Stimulated activated CD8-positive, alpha-beta memory T cell treated with anti-CD3 and anti-CD28 coated beads, Interleukin-7, amount 100 ng/mL, for 1 hour (primary cell): ENCODE data around the gene EHD4.
A peak's percentile ranks its signal among the peaks of the same experiment; 100 is the strongest.

Experiments used
- DNase-seq, 2 donors: peaks; one replicate each; pipeline ENCODE4 v3.0.0-alpha.2; 2020; ENCODE audit warnings: low read depth in 2 of 2

EHD4 gene

DNA sequence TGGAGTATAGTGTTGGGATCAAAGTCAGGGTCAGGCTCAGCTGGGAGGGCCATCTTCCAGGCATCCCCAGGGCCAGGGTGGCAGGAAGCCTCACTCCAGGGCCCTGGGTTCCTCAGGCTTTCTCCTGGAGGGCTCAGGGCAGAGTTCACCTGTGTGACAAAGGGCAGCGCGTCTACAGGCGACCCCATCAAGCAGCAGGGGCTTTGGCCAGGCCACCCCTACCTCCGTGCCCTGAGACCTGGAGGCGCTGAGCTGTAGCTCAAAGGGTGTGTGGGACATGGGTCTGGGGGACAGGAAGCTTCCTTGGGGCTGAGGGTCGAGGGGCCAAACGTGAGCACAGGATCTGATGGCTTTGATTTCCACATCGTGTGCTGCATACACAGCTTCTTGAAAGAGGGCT is 91.3 kb downstream of the EHD4 start:
- no peak for DNase-seq

DNA sequence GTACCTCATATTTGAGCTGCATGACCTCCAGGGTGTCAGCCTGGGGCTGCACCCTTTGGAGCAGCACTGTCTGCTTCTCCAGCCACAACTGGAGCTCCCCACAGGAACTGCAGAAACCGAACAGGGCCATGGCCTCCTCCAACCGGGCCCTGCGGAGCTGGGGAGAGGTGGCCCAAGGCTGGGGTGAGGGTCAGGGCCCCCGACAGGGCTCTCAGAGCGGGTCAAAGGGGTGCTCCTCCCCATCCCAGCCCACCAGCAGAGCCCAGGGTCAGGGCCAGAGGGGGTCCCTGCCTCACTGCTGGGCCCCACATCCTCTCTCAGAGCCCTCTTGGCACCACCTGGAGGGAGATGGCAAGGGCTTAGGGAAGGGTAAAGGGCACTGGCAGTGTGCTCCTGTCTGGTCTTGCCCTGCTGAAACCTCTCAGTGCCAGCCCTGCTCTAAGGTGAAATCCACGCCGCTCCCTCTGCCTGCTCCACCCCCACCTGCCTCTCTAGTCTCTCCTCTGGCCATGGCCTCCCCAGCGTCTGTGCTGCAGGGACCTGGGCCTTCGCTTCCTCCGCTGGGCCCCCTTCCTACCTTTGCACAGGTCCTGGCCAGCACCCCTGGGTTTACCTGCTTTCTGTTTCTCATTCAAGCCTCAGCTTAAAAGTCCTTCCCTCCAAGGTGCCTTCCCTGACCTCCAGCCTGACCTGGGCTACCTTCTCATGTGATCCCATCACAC is 92.0 kb downstream of the EHD4 start:
- no peak for DNase-seq

DNA sequence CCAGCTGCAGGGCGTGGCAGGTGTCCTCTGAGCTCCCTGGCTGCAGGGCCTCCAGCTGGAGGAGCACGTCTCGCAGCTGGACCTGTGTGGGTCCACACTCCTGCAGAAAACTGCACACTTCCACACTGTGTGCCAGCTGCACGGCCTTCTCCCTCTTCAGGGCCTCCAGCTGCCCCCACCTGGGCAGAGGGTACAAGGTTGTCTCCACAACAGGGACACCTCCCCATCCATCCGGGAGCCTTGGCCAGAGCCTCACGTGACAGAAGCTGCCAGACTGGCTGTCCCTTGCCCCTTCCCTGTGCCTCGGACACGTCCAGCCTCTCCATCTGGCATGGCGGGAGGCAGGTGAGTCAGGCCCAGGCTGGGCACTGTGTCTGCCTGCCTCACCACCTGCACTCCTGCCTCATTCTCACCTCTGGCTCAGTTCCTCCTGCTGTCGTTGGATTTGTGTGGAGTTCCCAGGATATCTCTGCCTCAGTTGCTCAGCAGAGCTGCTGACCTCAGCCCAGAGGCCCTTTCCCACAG is 93.0 kb downstream of the EHD4 start:
- DNase-seq = no peak

DNA sequence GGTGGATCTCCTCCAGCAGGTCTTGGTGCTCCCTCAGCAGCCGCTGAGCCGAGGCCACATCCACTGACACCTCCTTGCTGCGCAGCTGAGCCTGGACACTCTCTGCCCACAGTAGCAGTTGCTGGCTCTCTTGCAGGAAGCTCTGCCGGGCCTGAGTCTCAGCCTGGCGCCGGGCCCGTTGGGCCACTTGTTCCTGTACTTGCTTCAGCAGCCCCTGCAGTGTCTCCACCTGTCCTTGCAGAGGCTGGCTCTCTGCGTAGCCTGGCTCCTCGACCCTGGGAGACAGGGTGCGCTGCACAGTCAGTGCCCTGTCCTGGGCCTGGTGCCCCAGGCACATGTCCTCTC is 94.0 kb downstream of the EHD4 start:
- DNase-seq = no peak

DNA sequence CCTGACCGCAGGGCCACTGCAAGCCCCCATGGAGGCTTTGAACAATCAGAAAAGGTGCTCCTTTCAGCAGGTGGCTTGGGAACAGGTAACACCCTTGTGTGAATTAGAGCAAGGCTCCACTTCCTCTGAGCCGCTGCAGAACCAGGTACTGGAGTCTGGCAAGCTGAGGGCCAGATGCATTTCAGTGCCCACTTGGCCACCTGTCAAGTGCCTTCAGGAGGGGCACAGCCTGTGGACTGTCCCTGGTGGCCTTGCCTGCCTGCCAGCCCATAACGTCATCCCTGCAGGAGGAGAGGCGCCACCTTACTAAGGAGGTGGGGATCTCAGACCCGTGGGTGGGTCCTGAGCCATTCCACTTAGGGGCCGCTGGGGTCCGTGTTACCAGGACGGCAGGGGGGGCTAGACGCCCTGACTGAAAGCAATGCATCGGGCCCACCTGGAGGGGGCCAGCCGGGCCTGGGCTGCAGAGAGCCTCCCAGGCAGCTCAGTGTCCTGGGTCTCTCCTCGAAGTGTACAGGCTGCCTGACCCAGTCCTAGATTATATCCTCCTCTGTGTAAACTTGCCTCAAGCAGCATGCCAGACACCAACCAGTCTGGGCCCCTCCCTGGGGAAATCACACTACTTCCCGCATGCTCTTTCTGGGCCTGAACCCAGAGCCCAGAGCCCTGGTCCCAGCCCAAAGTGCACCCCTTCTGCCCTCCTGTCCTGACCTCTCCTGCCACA is 94.6 kb downstream of the EHD4 start:
- no peak for DNase-seq

DNA sequence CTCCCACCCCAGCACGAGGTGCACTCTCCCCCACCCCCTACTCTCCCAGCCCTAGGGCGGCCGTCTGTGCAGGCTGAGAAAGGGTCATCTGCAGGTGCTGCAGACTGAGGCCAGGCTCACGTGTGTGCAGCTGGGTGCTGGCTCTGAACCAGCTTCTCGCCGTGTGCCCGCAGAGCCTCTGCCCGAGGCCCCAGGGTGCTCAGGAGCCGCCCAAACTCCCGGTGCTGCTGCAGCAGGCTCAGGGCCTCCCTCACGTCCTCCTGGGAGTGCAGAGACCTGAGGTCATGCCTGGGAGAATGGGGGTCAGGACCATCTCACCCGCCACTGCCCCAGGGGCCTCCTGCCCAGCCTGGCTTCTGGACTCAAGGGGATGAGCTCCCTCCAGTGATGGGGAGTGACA is 95.7 kb downstream of the EHD4 start:
- DNase-seq = no peak

DNA sequence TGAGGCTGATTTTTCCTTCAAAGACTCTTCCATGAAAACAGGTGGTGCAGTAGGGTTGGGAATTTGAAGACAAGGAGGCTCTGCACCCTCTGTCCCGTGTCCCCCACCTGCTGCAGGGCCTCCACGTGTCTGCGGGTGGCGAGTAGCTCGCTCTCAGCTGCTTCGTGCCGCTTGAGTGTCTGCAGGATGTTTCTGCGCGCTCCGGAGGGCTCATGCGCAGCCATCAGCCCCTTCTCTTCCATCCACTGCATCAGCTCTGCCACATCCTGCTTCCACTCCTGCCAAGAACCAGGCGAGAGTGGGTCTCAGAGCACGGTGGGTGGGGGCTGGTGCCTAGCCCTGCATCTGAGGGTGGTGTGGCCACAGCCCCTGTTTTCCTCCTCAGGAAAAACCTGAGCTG is 96.3 kb downstream of the EHD4 start:
- no peak for DNase-seq

DNA sequence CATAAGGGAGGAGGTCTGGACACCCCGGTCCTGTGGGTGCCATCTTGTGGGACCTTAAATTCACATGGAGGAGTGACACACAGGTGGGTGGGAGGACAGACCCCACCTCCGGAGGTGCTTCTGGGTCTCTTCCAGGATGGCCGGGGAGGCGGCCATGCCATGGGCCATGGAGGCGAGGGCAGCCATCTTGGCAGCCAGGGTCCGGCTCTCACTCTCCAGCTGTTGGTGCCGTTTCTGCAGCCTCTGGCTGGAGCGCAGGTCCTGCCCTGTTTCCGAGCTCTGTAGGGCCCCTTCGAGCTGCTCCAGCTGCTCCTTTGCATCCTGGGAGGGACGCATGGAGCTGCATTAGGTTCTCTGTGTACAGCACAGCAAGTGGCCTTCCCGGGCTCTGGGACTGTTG is 97.6 kb downstream of the EHD4 start:
- DNase-seq = no peak

DNA sequence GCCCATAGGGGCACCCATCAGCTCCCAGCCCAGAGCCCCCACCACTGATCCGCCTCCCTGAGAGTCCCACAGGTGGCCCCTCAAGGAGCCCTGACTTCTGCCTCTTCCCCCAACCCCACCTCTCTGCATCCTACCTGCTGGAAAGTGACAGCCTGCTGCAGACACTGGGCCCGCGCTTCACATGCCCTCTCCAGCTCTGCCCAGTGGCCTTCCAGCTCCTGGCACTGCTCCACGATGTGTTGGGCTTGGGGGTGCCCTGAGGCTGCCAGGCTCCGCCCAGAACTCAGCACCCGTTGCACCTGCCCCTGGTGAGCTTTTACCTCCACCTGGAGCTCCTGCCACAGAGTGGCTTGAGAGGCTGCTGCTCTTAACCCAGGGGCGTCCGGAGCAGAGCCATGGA is 98.6 kb downstream of the EHD4 start:
- DNase-seq = no peak

DNA sequence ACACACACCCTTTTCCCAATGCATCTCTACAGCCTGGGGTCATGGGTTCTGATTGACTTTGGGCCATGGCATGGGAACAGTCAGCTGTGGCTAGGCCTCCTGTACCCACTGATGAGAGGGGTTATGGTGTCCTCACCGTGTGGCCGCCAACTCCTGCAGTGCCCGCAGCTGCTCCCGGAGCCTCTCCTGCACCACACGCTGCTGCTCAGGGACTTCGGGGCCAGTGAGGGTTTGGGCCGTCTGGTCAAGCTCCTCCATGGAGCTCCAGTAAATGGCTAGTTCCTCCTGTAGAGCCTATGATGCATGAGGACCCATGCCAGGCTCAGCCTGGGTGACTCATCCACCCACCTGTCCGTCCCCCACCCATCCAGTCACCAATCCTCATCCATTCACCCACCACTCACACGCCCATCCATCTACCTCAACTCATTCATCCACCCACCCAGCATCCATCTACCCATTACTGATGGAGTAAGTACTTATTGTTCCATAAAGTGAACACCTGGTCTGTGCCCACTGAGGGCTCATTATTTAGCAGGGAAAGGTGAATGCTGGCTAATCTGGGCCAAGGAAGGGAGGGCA is 100.1 kb downstream of the EHD4 start:
- no peak for DNase-seq

DNA sequence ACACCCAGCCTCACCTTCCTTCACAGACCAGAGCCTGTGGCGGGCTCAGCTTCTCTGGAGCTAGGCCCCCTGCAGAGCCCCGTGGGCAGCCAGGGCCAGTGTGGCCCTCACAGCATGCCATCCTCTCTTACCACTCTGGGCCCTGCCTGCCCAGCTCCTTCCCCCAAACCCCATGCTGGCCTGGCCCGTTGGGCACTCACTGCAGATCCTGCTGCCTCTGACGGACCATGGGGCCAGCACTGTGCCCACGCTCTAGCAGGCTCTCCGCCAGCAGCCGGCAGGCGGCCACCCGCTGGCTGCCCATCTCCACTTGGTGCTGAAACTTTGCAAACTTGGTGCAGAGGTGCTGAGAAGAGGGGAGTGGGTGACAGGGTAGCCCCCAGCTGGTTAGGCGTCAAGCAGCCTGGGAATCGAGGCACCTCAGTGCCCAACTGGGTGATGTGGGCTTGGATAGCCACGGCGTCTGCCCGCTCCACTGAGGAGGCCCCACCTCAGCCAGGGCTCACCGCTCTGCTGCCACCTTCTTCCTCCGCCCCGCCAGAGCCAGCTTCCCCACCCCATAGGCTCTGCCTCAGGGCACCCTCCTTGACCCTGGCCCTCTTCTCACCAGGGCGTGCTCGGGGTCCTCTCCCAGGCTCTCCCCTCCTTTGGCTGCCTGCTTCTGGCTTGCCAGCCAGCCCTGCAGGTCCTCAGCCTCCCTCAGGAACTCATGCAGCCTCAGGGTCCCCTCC is 101.0 kb downstream of the EHD4 start:
- DNase-seq = no peak

DNA sequence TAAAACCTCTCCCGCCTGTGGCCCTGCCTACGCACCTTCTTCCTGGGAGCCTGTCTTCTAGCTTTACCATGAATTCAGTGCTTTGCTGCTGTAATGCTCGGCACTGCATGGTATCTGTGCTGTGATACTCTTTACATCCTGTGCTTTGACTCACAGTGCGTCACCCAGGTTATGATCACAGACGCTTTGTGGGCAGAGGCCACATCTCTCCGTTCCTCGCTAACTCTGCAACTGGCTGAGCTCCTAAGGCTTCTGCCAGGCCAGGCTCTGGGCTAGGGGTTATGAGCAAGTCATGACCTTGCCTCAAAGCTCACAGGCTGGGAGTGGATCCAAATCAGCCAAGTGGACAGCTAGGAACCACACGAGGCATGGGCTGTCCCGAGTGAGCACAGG is 101.7 kb downstream of the EHD4 start:
- DNase-seq = peak; percentile 7 to 18

DNA sequence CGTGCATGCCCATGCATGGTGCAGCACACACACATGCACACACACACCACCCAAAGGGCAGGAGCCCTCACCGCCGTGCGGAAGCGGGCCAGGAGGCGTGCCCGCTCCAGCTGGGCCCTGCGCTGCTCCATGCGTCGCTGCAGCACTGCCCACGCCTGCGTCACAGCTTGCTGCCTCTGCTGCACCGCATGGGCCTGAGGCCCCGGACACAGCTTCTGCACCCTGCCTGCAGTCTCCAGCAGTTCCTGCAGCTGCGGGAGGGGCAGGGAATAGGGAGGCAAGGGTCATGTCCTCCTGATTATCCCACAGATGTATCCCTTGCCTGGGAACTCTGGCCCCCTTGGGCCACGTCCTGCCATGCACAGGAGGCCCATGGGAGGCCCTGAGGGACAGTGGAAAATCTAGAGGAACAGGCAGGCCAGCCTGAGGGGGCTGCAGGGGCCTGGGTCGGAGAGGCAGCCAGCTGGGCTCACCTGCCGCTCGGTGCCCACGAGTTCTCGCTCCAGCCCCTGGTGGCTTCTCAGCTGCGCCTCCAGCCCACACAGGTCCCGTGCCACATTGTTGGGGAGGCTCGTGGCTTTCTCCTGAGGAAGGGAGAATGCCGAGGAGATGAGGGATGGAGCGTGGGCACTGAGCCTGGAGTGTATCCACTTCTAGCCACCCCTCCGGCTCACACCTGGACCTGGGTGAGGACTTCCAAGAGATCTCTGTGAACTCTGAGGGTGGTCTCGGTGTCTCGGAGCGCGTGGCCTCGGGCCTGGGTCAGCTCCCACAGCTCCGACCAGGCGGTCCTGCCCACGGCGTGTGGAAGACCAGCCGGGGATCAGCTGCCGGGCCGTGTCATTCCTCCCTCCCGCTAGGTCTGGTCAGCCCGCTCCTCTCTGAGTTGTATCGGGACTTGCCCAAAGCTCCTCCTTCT is 102.3 kb downstream of the EHD4 start:
- no peak for DNase-seq

DNA sequence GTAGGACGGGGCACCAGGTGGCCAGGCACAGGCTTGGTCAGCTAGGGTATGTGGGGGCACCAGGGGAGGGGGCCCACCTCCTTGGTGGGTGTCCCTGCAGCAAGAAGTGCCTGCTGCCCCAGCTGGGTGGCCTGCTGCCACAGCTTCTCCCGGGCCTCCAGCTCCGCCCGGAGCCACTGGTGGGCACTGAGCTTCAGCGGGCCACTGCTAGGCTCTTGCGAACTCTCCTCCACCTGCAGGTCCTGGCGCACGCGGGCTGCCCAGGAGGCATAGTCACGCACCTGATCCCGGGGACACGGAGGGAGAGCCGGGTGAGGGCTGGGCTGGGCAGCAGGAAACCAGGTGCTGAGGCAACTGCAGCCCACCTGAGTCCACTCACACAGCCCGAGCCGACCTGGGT is 104.0 kb downstream of the EHD4 start:
- DNase-seq = no peak

DNA sequence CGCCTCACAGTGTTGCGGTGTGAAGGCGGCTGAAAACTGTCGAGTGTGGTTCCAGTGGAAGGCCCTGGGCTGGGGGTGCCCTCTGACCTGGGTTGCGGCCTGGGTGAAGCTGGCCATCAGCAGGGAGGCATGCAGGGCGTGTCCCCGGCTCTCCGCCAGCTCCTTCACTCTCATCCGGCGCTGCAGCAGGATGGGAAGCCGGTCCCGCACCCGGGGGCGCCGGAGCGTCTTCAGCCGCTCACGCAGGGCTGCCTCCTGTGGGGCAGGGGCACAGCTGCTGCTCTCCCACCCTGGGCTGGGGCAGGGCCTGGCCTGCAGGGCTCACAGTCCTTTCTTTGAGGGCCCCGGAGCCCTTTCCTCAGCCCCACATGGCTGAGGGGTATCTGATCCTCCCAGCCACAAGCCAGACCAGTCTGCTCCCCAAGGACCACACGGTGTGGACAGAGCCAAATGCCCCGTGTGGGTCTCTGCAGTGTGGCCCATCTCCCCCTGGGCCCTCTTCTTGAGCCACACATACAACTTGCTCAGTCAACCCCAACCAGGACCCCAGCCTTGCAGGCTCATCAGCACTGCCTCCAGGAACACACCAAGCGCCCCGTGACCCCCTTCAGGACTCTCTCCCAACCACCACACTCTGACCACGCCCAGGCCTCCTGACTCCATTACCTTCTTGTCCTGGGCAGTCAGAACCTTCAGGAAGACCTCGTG is 105.3 kb downstream of the EHD4 start:
- DNase-seq = no peak

DNA sequence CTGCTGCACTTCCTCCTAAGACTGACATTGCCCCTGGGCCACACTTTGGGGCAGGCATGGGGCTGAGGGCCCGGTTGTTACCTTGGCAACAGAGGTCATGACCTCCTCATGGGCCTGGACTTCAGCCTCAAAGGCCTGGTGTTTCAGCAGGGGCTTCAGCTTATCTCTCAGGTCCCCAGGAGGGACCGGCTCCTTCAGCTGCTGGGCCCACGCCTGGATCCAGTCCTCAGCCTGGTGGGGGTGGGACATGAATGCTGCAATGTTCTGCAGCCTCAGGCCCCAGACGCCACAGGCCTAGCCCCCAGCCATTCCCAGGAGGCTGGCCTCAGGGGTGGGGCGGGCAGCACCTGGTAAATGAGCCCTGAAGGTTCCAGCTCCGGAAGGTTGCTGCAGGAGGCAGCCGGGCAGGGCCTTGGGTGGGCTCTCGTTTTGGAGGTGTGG is 106.1 kb downstream of the EHD4 start:
- no peak for DNase-seq

DNA sequence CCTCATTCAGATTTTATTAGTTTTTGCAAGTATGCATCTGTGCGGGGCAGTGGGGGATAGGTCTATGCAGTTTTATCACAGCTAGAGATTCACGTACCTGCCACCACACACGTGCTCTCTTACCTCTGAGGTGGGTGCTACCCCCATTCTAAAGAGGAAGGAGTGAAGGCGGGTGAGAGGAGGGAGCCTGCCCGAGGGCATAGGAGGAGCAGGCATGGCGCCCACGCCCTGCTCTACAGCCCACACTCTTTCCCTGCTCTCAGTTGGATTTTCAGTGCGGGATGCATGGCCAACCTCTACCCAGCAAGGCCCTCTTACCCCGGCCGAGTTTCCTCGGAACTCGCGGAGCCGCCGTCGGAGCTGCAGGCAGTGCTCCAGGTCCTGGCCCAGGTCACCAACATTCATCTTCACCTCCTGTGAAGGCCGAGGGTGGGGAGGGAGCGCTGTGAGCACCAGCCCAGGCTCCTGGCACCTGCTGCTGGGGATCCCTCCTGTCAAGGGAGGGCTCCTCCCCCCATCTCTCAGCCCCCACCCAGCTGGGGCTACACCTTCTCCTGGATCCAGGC is 106.8 kb downstream of the EHD4 start:
- no peak for DNase-seq

DNA sequence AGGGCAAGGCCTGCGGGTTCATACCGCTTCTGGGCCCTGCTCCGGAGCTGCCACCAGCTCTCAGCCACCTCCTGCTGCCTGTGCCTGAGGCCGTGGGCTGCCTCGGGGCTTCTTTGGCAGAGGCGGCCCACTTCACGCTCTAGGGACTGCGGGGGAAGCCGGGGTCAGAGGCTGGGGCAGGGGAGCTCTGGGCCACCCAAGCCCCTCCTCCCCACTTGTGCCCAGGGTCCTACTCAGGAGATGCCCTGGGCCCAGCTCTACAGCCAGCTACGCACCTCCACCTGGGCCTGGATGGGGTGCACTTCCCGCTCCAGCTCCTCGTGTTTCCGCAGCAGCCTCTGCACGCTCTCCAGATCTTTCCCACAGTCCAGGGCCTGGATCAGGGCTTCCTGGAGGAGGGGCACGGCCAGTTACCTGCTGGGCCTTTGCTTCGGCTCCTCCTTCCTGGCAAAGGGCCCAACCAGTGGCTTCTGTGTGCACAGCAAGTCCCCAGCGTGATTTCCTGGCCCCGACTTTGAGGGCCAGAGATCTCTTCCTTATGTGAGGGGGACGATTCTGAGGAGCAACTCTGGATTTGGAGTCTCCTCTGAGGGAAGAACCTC is 109.7 kb downstream of the EHD4 start:
- no peak for DNase-seq

DNA sequence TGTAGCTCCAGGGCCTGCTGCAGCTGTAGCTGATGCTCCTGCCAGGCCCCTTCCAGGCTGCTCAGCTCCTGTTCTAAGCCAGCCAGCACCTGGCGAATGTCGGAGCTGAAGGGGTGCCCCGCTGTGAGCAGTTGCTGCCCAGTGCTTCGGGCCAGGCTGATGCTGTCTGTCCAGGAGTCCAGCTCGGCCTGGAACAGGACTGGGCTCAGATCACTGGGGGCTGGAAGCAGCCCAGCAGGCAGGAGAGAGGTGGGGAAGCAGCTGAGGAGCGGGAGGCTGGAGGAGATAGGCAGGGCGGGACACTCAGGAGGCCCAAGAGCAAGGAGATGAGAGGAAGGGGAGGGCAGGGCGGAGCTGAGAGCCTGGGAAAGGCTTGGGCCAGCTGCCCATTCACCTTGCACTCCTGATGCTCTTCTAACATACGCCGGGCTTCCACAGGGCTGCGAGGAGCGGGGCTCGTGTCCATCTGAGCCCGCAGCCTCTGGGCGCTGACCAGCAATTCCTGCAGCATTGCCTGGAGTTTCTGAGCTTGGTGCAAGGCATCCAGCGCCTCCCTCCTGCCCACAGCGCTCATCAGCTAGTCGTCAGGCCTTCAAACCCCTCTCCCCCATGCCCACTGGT is 110.5 kb downstream of the EHD4 start:
- DNase-seq = no peak
